ENCODE measurements around the gene ANKRD52.

The ANKRD52 gene

DNA sequence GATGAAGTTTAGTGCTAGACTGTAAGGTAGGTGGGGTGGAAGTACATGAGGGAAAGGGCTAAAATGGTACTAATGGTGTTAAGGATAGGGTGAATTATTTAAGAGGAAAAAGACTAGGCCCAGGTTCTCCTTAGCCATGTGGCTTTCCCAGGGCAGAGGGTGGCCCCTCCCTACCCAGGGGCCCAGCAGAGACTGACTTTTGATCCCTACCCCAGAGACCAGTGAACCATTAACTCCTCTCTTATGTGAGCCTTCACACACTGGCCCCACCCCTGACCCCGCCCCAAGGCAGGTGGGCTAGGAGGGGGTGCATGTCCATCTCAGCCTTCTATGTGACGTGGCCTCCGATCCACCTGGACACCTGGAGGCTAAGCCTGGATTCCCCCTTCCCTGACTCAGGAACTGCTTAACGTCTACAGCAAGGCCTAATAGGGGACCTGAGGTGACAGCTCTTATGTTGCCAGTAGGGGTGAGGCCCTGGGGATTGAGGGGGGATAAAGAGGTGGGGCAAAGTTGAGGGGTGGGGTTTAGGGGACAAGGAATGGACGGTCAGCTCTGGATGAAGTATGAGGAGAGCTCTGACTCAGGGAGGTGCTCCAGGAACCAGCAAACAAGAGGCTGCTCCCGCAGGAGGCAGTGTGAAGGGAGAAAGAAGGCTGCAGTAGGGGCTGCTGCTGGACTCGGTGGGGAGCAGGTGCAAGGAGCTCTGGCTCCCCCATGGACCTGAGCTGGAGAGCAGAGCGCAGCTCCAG, 27.6 kb downstream of the ANKRD52 start:
- no peak for TF ChIP-seq EZH2phosphoT487 (IDR thresholded peaks at IDR 0.05; ENCODE audit: low read depth)
- TF ChIP-seq, protein P1, sequence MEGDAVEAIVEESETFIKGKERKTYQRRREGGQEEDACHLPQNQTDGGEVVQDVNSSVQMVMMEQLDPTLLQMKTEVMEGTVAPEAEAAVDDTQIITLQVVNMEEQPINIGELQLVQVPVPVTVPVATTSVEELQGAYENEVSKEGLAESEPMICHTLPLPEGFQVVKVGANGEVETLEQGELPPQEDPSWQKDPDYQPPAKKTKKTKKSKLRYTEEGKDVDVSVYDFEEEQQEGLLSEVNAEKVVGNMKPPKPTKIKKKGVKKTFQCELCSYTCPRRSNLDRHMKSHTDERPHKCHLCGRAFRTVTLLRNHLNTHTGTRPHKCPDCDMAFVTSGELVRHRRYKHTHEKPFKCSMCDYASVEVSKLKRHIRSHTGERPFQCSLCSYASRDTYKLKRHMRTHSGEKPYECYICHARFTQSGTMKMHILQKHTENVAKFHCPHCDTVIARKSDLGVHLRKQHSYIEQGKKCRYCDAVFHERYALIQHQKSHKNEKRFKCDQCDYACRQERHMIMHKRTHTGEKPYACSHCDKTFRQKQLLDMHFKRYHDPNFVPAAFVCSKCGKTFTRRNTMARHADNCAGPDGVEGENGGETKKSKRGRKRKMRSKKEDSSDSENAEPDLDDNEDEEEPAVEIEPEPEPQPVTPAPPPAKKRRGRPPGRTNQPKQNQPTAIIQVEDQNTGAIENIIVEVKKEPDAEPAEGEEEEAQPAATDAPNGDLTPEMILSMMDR (IDR thresholded peaks at IDR 0.05; ENCODE audit: low read depth, low read length) = no peak
- H3K27ac ChIP-seq (ENCODE audit: low read length) = no peak overlapping the region
- no peak overlapping the region for H3K4me3 ChIP-seq (ENCODE audit: low read length)
- H3K27me3 ChIP-seq (ENCODE audit: low read depth, low read length) = no peaks in the 10 kb centered on the region
- no peaks in the 10 kb centered on the region for H3K36me3 ChIP-seq (replicated peaks; ENCODE audit: low read depth, low read length)
- H3K79me2 ChIP-seq (ENCODE audit: low read length) = no peaks in the 10 kb centered on the region
- H3K4me1 ChIP-seq (ENCODE audit: low read length) = peaks cover under 1% of the 10 kb centered on the region; the same call in 1 of the 2 replicates
- no peak overlapping the region for H2AFZ ChIP-seq (ENCODE audit: low read depth, low read length)
- no peaks in the 10 kb centered on the region for H3K9me3 ChIP-seq (ENCODE audit: insufficient read depth, low read length)
- no peak overlapping the region for H3K9ac ChIP-seq (ENCODE audit: low read length)
- no peaks in the 10 kb centered on the region for H4K20me1 ChIP-seq (ENCODE audit: insufficient read depth, low read length)
- no peak overlapping the region for H3K4me2 ChIP-seq (ENCODE audit: low read length)

DNA sequence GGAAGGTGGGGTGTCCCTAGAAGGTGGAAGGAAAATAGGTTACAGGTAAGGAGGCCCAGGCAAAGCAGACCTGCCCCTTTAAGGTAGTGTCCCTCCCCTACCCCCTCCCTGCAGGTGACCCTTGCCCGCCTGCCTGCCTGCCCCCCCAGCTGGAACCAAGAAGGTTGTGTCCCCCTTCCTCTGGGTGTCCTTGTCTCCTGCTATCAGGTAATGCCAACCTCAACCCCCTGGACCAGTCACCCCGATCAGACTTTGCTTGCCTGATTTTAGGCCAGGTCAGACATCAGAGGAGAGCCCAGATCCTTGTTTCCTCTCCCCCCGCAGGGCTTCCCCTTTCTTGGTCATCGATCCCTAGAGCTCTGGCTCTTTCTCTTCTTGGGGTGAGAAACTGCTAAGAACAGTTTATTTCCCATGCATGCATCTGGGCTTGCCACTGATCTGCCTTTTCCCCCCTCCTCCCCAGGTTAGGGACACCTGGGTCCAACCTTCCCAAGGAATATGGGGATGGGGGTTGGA, 28.2 kb downstream of the ANKRD52 start, which contains the start of gene SLC39A5:
SLC39A5 (plus strand) TSS at position 136 of the 516 bp plus-strand sequence. CDS start 1,224 bp downstream, outside the sequence.
- Histone ChIP-seq H3K4me2 (ENCODE audit: low read length) (no peak within 1 kb of the TSS), H3K79me2 (ENCODE audit: low read length) (peaks cover 4% of the 10 kb centered on the region), H3K9ac (ENCODE audit: low read length) (no peak within 1 kb of the TSS), H3K4me1 (ENCODE audit: low read length) (peaks cover 7% of the 10 kb centered on the region; the same call in 1 of the 2 replicates), H4K20me1 (ENCODE audit: insufficient read depth, low read length) (no peaks in the 10 kb centered on the region), H3K27ac (ENCODE audit: low read length) (no peak within 1 kb of the TSS), H3K36me3 (replicated peaks; ENCODE audit: low read depth, low read length) (no peaks in the 10 kb centered on the region), H2AFZ (ENCODE audit: low read depth, low read length) (no peak within 1 kb of the TSS), H3K4me3 (ENCODE audit: low read length) (no peak within 1 kb of the TSS), H3K9me3 (ENCODE audit: insufficient read depth, low read length) (no peaks in the 10 kb centered on the region), H3K27me3 (ENCODE audit: low read depth, low read length) (no peaks in the 10 kb centered on the region)
- TF ChIP-seq EZH2phosphoT487 (IDR thresholded peaks at IDR 0.05; ENCODE audit: low read depth) = no peak
- TF ChIP-seq, protein P1 (IDR thresholded peaks at IDR 0.05; ENCODE audit: low read depth, low read length) = no peak

DNA sequence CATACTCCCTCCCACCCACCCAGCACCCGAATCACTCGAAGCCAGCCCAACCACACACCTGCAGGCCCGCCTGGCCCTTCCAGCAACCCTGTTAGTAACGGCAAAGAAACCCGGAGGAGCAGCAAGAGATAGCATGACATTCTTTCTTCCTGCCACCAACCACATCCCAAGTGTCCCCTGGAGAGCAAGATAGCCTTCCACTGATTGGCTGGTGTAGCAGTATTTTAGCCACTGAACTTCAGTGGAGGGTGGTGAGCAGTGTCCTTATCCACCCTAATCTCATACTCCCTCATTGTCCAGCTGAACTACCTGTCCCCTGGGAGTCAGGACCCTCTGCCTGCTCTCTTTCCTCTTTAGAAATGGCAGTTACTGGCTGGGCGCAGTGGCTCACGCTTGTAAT, 29.1 kb downstream of the ANKRD52 start:
- no peak overlapping the region for H3K4me3 ChIP-seq (ENCODE audit: low read length)
- peaks cover 9% of the 10 kb centered on the region; the same call in 1 of the 2 replicates for H3K4me1 ChIP-seq (ENCODE audit: low read length)
- no peaks in the 10 kb centered on the region for H3K27me3 ChIP-seq (ENCODE audit: low read depth, low read length)
- no peak overlapping the region for H3K27ac ChIP-seq (ENCODE audit: low read length)
- no peaks in the 10 kb centered on the region for H3K9me3 ChIP-seq (ENCODE audit: insufficient read depth, low read length)
- H3K9ac ChIP-seq (ENCODE audit: low read length) = no peak overlapping the region
- peaks cover 11% of the 10 kb centered on the region for H3K79me2 ChIP-seq (ENCODE audit: low read length)
- no peaks in the 10 kb centered on the region for H3K36me3 ChIP-seq (replicated peaks; ENCODE audit: low read depth, low read length)
- TF ChIP-seq EZH2phosphoT487 (IDR thresholded peaks at IDR 0.05; ENCODE audit: low read depth) = no peak
- TF ChIP-seq, protein P1 (IDR thresholded peaks at IDR 0.05; ENCODE audit: low read depth, low read length) = no peak
- H3K4me2 ChIP-seq (ENCODE audit: low read length) = no peak overlapping the region
- H4K20me1 ChIP-seq (ENCODE audit: insufficient read depth, low read length) = no peaks in the 10 kb centered on the region
- H2AFZ ChIP-seq (ENCODE audit: low read depth, low read length) = no peak overlapping the region

DNA sequence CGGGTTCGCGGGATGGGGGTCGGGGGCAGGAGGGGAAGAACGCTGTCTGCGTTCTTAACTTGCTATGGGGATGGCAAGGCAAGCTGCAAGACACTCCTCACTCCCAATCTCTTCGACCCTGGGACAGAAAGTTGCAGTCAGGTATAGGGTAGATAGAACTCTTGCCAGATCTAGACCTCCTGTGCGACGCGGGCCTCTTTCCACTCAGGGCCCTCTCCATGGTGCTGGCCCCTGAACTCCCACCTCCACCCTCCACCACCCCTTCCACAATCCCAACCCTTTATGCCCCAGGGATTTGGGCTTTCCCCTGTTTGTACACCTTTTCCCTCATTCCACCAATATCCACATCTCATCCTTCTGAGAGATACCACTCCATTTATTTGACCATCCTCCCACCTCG, 33.2 kb downstream of the ANKRD52 start:
- H3K9ac ChIP-seq (ENCODE audit: low read length) = peak overlapping the region; percentile 89
- no peaks in the 10 kb centered on the region for H3K27me3 ChIP-seq (ENCODE audit: low read depth, low read length)
- TF ChIP-seq EZH2phosphoT487 (IDR thresholded peaks at IDR 0.05; ENCODE audit: low read depth) = no peak
- TF ChIP-seq, protein P1 (IDR thresholded peaks at IDR 0.05; ENCODE audit: low read depth, low read length) = no peak
- H2AFZ ChIP-seq (ENCODE audit: low read depth, low read length) = 0 out of 2 replicates have a peak overlapping the region, but pooled peaks have one; percentile 34
- H3K4me3 ChIP-seq (ENCODE audit: low read length) = peak overlapping the region; percentile 87
- H3K4me1 ChIP-seq (ENCODE audit: low read length) = peaks cover 26% of the 10 kb centered on the region
- H3K79me2 ChIP-seq (ENCODE audit: low read length) = peaks cover 32% of the 10 kb centered on the region
- peak overlapping the region; percentile 78 for H3K4me2 ChIP-seq (ENCODE audit: low read length)
- H3K36me3 ChIP-seq (replicated peaks; ENCODE audit: low read depth, low read length) = no peaks in the 10 kb centered on the region
- no peak overlapping the region for H3K27ac ChIP-seq (ENCODE audit: low read length)
- H3K9me3 ChIP-seq (ENCODE audit: insufficient read depth, low read length) = no peaks in the 10 kb centered on the region
- H4K20me1 ChIP-seq (ENCODE audit: insufficient read depth, low read length) = peaks cover 5% of the 10 kb centered on the region; the same call in 1 of the 2 replicates

Data from OCI-LY3 (cell line).